Tibial artery (tissue), 4 donors: ENCODE data around the gene XPO4.

Experiments
- DNase-seq, 2 donors: peaks; one replicate each; pipeline ENCODE4 v3.0.0-alpha.2; 2019
- H3K27ac ChIP-seq, 2 donors: fragments of 200-600 bp; sonication (generic) in 1 of 2; 1 replicate in 1 of 2; 2 replicates in 1 of 2; pipeline ENCODE4 v1.5.1; 2018 to 2019; ENCODE audit warnings: mild to moderate bottlenecking in 1 of 2
- H3K27me3 ChIP-seq, 2 donors: fragments of 200-600 bp; sonication (generic) in 1 of 2; one replicate each; pipeline versions ENCODE4 v1.5.1 to v1.6.0; 2016 to 2019
- H3K36me3 ChIP-seq, 3 donors: fragments of 200-600 bp; sonication (generic) in 2 of 3; one replicate each; pipeline ENCODE4 v1.5.1; 2016 to 2019; ENCODE audit warnings: mild to moderate bottlenecking in 2 of 3
- H3K4me1 ChIP-seq, 4 donors: fragments of 200-600 bp; sonication (generic) in 2 of 4; 1 replicate in 3 of 4; 2 replicates in 1 of 4; pipeline ENCODE4 v1.5.1; 2016 to 2019
- H3K4me3 ChIP-seq, 2 donors: fragments of 200-600 bp; sonication (generic) in 1 of 2; 1 replicate in 1 of 2; 2 replicates in 1 of 2; pipeline ENCODE4 v1.5.1; 2018 to 2019; ENCODE audit warnings: mild to moderate bottlenecking in 2 of 2
- H3K9me3 ChIP-seq, 3 donors: fragments of 200-600 bp; sonication (generic) in 1 of 3; one replicate each; pipeline ENCODE4 v1.5.1; 2016 to 2019
- intact Hi-C: fragments of 100-400 bp; cut with DNase I; formaldehyde crosslinking; loops from one replicate; pipeline ENCODE4 v1.15.0; 2023; ENCODE audit warnings: low total_unique reads
- TF ChIP-seq, protein P1 (sequence below), 2 experiments: fragments of 200-600 bp in 1 of 2; fragments of 450-650 bp in 1 of 2; IDR thresholded peaks; one replicate each; pipeline ENCODE4 v1.5.1; 2017 to 2019; ENCODE audit warnings: antibody characterized with exemption in 2 of 2, mild to moderate bottlenecking in 1 of 2, moderate library complexity in 1 of 2

XPO4 gene

DNA sequence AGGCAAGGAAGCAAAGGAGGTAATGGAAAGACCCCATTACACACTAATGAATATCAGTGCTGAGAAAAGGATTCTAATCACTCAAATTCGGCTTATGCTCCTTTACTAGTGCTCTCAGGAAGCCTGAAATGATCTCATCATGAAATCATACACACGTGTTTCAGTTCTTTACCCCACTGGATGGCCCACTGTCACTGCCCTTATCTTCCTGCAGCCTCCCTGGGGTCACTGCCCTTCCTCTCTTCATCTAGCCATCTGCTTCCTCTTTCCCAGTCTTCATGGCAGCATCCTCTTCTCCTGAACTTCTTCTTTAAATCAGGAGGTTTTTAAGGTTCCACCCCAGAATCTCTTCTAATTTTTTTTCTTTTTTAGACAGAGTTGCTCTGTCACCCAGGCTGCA lies 100.8 kb downstream of the XPO4 start:
- no peak for DNase-seq
- TF ChIP-seq, protein P1, sequence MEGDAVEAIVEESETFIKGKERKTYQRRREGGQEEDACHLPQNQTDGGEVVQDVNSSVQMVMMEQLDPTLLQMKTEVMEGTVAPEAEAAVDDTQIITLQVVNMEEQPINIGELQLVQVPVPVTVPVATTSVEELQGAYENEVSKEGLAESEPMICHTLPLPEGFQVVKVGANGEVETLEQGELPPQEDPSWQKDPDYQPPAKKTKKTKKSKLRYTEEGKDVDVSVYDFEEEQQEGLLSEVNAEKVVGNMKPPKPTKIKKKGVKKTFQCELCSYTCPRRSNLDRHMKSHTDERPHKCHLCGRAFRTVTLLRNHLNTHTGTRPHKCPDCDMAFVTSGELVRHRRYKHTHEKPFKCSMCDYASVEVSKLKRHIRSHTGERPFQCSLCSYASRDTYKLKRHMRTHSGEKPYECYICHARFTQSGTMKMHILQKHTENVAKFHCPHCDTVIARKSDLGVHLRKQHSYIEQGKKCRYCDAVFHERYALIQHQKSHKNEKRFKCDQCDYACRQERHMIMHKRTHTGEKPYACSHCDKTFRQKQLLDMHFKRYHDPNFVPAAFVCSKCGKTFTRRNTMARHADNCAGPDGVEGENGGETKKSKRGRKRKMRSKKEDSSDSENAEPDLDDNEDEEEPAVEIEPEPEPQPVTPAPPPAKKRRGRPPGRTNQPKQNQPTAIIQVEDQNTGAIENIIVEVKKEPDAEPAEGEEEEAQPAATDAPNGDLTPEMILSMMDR (IDR thresholded peaks at IDR 0.05): no peak
- intact Hi-C loops: no loop called here

DNA sequence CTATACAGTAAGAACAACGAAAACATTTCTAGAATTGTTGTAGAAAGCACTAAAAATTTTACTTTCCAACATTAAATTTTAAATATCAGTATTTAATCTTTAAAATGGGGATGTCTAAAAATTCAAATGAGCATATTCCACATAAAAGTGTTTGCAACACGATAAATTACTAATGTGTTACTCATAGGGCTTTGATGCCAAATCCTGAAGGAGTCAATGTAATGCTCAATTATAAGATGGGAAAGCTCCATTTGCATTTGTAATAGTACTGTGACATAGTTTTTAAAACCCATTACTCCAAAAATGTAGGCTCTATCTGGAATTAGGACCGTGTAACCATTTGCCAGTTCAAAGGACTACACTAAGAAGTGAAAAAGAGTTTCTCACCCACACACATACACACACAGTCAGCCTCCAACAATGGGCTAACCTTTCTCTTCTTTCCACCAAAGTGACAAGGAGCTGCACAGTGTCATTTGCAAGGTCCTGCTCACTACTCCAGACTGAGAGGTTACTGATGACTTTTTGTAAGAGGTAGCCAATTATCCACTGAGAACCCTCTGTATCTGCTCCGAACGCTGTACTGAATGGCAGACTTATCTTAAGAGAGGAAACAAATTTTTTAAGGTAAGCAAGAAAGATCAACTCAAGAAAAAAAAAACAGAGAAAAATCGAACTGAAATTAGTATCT lies 102.7 kb downstream of the XPO4 start:
- Histone ChIP-seq H3K4me3 (no peak overlapping the region), H3K9me3 (no peaks in the 10 kb centered on the region), H3K4me1 (no peaks in the 10 kb centered on the region), H3K27me3 (no peaks in the 10 kb centered on the region), H3K27ac (no peak overlapping the region), H3K36me3 (peaks cover 18 to 37% (median 25%) of the 10 kb centered on the region in 3 donors)
- DNase-seq: no peak
- TF ChIP-seq, protein P1 (IDR thresholded peaks at IDR 0.05): no peak
- intact Hi-C loops: no loop called here

More for the DNA sequence above, 100.8 kb downstream of the XPO4 start:
- Histone ChIP-seq H3K9me3 (no peaks in the 10 kb centered on the region), H3K4me3 (no peak overlapping the region), H3K36me3 (peaks cover 6 to 26% (median 10%) of the 10 kb centered on the region in 3 donors), H3K27ac (no peak overlapping the region), H3K4me1 (no peaks in the 10 kb centered on the region), H3K27me3 (no peaks in the 10 kb centered on the region)

DNA sequence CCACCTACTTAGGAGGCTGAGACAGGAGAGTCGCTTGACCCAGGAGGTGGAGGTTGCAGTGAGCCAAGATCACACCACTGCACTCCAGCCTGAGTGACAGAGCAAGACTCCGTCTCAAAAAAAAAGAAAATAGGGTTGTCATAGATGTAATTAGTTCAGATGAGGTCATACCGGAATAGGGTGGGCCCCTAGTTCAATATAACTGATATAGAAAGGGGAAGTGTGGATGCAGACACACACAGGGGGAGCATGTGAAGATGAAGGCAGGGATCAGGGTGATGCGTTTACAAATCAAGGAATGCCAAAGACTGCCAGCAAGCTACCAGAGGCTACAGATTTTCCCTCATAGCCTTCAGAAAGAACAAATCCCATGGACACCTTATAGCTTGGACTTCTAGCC lies 104.5 kb downstream of the XPO4 start:
- Histone ChIP-seq H3K27me3 (no peaks in the 10 kb centered on the region), H3K36me3 (peaks cover 18 to 43% (median 25%) of the 10 kb centered on the region in 3 donors), H3K4me1 (no peaks in the 10 kb centered on the region), H3K27ac (no peak overlapping the region), H3K9me3 (no peaks in the 10 kb centered on the region), H3K4me3 (no peak overlapping the region)
- TF ChIP-seq, protein P1 (IDR thresholded peaks at IDR 0.05): no peak
- no peak for DNase-seq
- intact Hi-C loops: no loop called here

DNA sequence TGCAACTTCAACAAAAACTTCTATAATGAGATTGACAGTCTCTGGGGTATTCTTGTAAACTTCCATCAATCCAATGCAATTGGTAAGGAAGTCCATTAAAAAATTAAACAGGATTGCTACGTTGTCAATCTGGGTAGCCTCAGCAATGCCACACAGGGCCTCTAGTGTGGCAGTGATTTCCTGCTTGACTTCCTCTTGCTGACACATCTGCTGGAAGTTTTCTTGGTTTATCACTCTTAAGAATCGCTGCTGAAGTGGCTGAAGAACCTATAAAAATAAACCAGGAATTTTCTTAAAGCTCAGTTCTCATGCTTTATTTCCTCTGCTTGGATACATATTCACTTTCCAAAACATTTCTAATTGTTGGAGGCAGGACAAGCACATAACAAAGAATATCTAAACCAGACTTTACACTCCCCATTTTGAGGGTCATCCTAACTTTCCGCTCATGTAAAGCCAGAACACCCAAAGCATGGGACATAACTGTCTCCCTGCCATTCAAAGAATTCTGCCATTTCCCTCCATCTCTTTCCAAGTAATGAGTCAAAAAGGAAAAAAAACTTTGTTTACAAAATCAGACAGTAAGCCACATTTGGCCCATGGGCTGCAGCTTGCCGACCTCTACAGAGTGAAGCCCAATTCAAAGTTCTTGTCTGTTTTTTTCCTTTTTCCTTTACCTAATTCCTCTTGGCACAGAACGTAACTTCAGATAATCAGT lies 105.6 kb downstream of the XPO4 start:
- no peaks in the 10 kb centered on the region for H3K4me1 ChIP-seq
- intact Hi-C loops: no loop called here
- DNase-seq: no peak
- H3K4me3 ChIP-seq: no peak overlapping the region
- no peaks in the 10 kb centered on the region for H3K27me3 ChIP-seq
- H3K9me3 ChIP-seq: no peaks in the 10 kb centered on the region
- H3K36me3 ChIP-seq: peaks cover 19 to 49% (median 25%) of the 10 kb centered on the region in 3 donors
- TF ChIP-seq, protein P1 (IDR thresholded peaks at IDR 0.05): no peak
- peak overlapping the region in 1 of 2 donors; percentile 10 for H3K27ac ChIP-seq

DNA sequence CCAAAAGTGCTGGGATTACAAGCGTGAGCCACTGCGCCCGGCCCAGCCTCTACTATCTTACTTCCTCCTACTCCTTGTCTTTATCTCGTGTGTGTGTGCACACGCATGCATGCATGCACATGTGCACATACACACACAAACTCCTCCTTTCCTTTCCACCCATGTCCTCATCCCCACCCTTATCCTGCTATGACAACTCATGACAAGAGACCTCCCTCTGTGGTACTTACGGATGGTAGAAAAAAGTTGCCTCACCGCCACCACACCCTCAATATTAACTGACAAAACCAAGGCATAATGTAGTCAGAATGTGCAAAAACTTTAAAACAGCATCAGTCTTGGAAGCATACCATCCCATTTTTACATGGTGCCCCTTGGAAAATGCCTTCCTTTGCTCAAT lies 112.9 kb downstream of the XPO4 start:
- TF ChIP-seq, protein P1 (IDR thresholded peaks at IDR 0.05): no peak
- Histone ChIP-seq H3K4me3 (no peak overlapping the region), H3K36me3 (peaks cover 9 to 41% (median 33%) of the 10 kb centered on the region in 3 donors), H3K27ac (no peak overlapping the region), H3K27me3 (no peaks in the 10 kb centered on the region), H3K4me1 (peaks cover 0 to 3% (median 0%) of the 10 kb centered on the region in 4 donors), H3K9me3 (no peaks in the 10 kb centered on the region)
- intact Hi-C loops: no loop called here
- DNase-seq: no peak
